GM21390 (cell line): ENCODE results near the gene FAM50B.

Experiments used
- ATAC-seq: cut with Tn5 transposase; IDR thresholded peaks from one replicate; pipeline ENCODE4 v1.9.1; 2021; ENCODE audit not compliant: unreplicated experiment

FAM50B gene

DNA sequence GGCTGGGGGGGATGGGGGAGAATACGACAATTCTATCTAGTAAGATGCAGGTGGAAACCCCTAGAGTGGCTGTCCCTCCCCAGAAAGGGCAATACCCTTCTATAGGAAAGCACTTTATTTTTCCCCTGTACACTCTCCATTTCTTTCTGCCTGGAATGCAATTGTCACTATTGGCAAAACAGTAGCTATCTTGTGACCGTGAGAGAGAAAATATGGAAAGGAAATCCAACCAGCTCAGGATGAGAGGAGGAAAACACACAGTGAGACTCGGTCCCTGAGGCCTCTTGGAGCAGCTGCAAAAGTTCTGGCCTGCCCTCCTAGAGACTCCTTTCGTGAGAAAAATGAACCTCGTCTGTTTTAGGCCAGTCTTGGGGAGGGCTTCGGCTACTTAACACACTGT, 43.4 kb downstream of the FAM50B start:
- no peak for ATAC-seq

DNA sequence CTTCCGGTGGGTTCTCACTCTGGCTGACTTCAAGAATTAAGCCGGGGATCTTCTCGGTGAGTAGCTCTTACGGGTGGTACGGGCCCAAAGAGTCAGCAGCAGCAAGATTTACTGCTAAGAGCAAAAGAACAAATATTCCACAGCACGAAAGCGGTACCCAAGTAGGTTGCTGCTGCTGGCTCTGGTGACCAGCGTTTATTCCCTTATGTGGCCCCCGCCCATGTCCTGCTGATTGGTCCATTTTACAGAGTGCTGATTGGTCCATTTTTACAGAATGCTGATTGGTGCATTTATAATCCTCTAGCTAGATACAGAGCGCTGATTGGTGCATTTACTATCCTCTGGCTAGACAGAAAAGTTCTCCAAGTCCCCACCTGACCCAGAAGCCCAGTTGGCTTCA, 44.3 kb downstream of the FAM50B start:
- no peak for ATAC-seq

DNA sequence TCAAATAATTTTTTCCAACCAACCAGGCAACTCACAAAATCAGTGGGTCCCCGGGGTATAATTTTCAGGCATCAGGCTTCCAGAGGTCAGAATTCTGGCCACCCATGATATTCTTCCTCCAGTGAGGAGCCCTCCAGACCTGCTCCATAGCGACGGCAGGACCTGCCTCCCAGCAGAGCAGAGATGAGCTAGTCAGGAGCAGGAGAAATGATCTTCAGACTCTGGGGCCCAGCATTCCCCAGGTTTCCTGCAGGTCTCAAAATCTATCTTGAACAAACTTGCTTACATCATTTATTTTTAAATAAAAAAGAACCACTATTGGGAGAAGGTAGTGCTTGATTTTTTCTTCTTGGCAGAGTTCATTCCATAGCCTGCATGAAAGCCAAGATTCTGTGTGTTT, 44.7 kb downstream of the FAM50B start:
- ATAC-seq, result no peak

DNA sequence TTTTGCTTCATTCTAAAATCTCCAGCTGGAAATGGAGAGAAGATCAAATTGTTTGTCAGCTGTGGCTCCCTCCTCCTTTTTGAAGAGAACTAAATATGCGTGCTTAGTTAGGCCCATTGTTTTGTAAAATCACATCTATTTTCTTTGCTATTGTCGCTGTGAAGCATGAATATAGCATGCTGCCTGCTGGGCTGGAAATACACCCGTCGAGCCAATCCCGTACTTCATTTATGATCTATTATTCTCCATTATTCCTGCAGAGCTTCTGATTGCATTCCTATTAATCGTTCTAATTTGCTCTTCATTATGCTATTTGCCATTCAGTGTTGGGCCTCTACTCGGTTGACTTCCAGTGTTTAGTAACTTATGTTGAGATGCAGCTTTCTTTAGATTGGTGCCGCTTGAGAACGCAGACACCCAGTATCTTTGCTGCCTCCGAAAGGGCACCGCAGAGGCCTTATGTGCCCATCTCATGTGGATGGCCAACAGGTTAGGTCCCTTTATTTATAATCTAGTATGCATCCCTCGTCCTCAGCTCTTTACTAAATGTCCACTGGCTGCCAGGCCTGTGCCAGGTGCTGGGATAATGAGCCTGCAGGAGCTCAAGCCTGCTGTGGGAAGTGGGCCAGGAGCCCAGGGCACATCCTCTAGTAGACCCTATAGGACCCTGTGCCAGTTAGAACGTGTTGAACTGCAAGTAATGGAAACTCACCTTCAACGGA, 45.6 kb downstream of the FAM50B start:
- ATAC-seq, result no peak

DNA sequence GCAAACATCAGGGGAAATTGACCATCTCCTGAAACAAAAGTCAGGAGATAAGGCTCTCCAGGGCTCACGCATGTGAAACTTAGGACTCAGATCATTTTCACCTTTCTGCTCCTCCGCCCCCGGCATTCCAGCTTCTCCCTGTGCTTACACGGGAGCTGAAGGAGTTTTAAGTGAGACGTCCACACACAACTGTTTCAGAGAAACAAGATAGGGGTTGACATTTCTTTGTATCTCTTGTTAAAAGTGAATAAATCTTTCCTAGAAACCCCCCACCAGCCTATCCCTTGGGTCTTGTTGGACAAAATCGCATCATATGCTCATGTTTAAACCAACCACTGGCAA, 46.1 kb downstream of the FAM50B start:
- no peak for ATAC-seq

GRCh38 chr6:3895805-3896204, 46.6 kb downstream of the FAM50B start:
- ATAC-seq, result no peak

DNA sequence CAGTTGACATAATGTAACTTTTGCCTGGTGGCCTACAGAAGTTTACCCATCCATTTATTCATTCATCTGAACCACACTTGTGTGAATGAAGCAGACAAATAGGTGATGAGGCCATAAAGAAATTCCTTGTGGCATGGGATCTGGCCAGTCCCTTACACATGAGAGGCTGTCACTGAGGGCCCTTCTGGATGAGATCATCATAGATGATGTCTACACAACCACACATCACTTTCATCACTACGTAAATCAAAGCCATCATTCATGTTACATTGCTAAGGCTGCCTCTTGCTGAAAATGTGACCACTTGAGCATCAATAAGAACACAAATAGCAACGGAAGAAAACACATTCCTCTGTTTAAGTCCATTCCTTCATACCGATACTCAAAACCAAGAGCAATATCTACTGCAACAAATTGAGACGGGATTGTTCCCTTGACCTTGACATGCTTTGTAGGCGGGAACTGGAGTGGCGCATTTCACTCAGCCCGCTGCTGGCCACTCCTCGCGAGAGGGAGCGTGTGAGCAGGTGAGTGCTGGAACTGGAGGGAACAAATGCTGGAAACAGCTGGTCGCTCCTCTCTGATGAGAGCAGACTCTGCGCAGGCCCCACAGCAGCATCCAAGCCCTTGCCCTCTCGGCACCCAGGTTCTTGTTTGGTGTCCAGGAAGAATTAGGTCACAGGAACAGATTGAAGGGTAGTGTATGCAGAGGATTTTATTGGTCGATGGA, 49.3 kb downstream of the FAM50B start:
- ATAC-seq, result no peak

GRCh38 chr6:3899061-3899460, 49.9 kb downstream of the FAM50B start:
- no peak for ATAC-seq

DNA sequence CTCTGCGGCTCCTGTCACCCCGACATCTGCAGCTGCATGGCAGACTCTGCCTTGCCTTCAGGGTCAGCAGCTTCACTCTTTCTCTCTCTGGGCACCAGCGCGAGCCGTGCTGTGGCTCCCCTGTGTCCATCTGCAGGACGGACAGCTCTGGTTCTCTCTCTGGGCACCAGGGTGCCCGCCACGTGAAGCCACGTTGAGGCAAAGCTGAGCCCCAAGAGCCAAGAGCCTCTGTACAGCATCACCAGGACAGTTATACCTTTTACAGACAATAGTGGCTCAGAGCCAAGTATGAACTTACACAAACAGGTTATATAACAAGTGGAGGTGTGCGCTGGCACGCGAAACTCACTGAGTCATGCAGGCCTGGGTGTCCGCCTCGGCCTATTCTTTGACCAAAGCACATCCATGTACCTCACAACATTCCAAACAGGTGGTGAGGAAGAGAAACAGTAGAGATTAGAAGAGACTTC, 50.8 kb downstream of the FAM50B start:
- ATAC-seq, result no peak
